Coronary artery (tissue), 2 donors: ENCODE data around the gene BTBD19.
A peak's percentile ranks its signal among the peaks of the same experiment; 100 is the strongest.
"Not testable (repeated sequence)": the region's sequence is repeated elsewhere in the genome, so short reads cannot be mapped to it uniquely, and the experiment has no call there.

Experiments
- DNase-seq: peaks from one replicate; pipeline ENCODE4 v3.0.0-alpha.2; 2017; ENCODE audit warnings: low spot score
- H3K27ac ChIP-seq, 2 donors: fragments of 200-600 bp; sonication (generic); one replicate each; pipeline ENCODE4 v1.5.1; 2016 to 2019
- H3K4me3 ChIP-seq: fragments of 200-600 bp; sonication (generic); 2 replicates; pipeline ENCODE4 v1.5.1; 2016; ENCODE audit warnings: mild to moderate bottlenecking, moderate library complexity
- CTCF ChIP-seq: fragments of 200-600 bp; sonication (generic); IDR thresholded peaks from one replicate; pipeline ENCODE4 v1.5.1; 2019; ENCODE audit warnings: antibody characterized with exemption

Gene BTBD19

GRCh38 chr1:44835738-44836675, 27.7 kb downstream of the BTBD19 start:
- H3K4me3 ChIP-seq: peak overlapping the region; percentile 17
- DNase-seq: peak; percentile 79

GRCh38 chr1:44838294-44838693, 30.0 kb downstream of the BTBD19 start:
- H3K4me3 ChIP-seq, H3K27ac ChIP-seq, DNase-seq: not testable (repeated sequence)

More at GRCh38 chr1:44835738-44836675, 27.7 kb downstream of the BTBD19 start:
- peak overlapping the region in 1 of 2 donors; percentile 8 for H3K27ac ChIP-seq
- TF ChIP-seq CTCF: peak; percentile 72

GRCh38 chr1:44839576-44839975, 31.3 kb downstream of the BTBD19 start:
- TF ChIP-seq CTCF: no peak
- no peak for DNase-seq
- no peak overlapping the region for H3K4me3 ChIP-seq
- no peak overlapping the region for H3K27ac ChIP-seq

GRCh38 chr1:44842486-44842861, 34.2 kb downstream of the BTBD19 start:
- DNase-seq: no peak
- TF ChIP-seq CTCF: no peak
- Histone ChIP-seq H3K27ac (peak overlapping the region; percentile 61 to 76), H3K4me3 (peak overlapping the region; percentile 80)

GRCh38 chr1:44842862-44843655, 34.7 kb downstream of the BTBD19 start, which contains the start of gene PTCH2:
TSS of gene PTCH2 (minus strand) at chr1:44843253. CDS start at chr1:44842932, 321 bp downstream.
- peak; percentile 78 for DNase-seq
- no peak for TF ChIP-seq CTCF
- Histone ChIP-seq H3K27ac (peak within 1 kb of the TSS; percentile 61 to 76), H3K4me3 (peak within 1 kb of the TSS; percentile 80)

GRCh38 chr1:44846985-44847384, 38.7 kb downstream of the BTBD19 start:
- Histone ChIP-seq H3K27ac (no peak overlapping the region), H3K4me3 (no peak overlapping the region)
- TF ChIP-seq CTCF: no peak
- no peak for DNase-seq

GRCh38 chr1:44847845-44848244, 39.5 kb downstream of the BTBD19 start:
- no peak for DNase-seq
- no peak for TF ChIP-seq CTCF
- Histone ChIP-seq H3K4me3 (no peak overlapping the region), H3K27ac (no peak overlapping the region)
